LNCaP clone FGC (cell line): ENCODE results near the gene LGALS9.
A peak's percentile ranks its signal among the peaks of the same experiment; 100 is the strongest.

Experiments used
- DNase-seq: peaks from one replicate; pipeline ENCODE4 v3.0.0-alpha.2; 2011; ENCODE audit warnings: low read depth
- H3K4me3 ChIP-seq: 2 replicates; pipeline ENCODE4 v1.5.1; 2011; ENCODE audit warnings: mild to moderate bottlenecking, low read depth, low read length, control low read depth
- TF ChIP-seq, protein P1 (sequence below): IDR thresholded peaks from 2 replicates; pipeline ENCODE4 v1.5.1; 2012; ENCODE audit warnings: mild to moderate bottlenecking; ENCODE audit not compliant: control insufficient read depth, insufficient read depth; ENCODE audit errors: extremely low read depth

LGALS9 gene

DNA sequence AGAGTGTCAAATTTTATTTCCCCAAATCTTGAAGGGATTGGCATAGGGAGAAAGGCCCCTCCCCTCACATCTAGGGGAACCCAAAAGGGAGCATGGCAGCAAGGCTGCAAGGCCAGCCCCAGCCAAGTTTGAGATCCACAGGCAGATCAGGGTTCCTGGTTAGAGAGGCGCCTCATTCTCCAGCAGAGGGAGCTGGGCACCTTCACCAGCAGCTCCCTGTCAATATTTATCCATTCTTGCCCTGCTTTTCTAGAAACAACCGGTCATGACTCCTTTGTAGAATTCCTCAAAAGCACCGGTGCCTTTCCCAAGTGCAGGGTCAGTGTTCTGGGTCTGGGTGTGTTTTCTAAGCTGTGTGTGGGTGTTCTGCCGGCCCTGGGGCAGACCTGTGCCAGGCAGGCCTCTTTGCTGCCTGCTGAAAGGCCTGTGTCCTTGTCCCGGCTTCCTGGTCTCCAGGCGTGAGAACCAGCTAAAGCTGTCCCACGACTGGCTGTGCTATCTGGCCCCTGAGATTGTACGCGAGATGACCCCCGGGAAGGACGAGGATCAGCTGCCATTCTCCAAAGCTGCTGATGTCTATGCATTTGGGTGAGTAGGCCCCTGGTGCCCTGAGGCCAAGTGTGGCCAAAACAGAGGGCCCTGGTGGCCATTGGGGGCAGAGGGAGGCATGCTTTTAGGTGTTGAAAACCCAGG is 21.2 kb upstream of the LGALS9 start:
- peak; percentile 22 for DNase-seq
- H3K4me3 ChIP-seq = no peak overlapping the region
- TF ChIP-seq, protein P1, sequence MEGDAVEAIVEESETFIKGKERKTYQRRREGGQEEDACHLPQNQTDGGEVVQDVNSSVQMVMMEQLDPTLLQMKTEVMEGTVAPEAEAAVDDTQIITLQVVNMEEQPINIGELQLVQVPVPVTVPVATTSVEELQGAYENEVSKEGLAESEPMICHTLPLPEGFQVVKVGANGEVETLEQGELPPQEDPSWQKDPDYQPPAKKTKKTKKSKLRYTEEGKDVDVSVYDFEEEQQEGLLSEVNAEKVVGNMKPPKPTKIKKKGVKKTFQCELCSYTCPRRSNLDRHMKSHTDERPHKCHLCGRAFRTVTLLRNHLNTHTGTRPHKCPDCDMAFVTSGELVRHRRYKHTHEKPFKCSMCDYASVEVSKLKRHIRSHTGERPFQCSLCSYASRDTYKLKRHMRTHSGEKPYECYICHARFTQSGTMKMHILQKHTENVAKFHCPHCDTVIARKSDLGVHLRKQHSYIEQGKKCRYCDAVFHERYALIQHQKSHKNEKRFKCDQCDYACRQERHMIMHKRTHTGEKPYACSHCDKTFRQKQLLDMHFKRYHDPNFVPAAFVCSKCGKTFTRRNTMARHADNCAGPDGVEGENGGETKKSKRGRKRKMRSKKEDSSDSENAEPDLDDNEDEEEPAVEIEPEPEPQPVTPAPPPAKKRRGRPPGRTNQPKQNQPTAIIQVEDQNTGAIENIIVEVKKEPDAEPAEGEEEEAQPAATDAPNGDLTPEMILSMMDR = peak; percentile 87

DNA sequence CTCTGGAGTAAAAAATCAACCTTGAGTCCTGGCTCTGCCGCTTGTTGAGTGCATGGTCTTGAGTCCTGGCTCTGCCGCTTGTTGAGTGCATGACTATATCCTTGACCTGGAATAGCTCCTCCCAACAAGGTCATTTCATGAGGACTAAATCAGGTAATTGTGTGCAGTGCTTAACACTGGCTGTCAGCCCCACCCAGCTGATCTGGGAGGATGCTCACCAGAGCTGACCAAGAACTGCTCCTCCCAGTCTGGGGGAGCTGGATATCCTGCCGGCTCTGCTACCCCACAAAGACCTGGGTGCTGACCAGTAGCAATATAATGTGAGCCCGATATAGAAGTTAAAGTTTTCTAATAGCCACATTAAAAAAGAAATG is 20.7 kb upstream of the LGALS9 start:
- no peak for DNase-seq
- TF ChIP-seq, protein P1 = no peak
- no peak overlapping the region for H3K4me3 ChIP-seq

GRCh38 chr17:27612160-27612770 is 18.7 kb upstream of the LGALS9 start:
- TF ChIP-seq, protein P1 = no peak
- H3K4me3 ChIP-seq = no peak overlapping the region
- no peak for DNase-seq

DNA sequence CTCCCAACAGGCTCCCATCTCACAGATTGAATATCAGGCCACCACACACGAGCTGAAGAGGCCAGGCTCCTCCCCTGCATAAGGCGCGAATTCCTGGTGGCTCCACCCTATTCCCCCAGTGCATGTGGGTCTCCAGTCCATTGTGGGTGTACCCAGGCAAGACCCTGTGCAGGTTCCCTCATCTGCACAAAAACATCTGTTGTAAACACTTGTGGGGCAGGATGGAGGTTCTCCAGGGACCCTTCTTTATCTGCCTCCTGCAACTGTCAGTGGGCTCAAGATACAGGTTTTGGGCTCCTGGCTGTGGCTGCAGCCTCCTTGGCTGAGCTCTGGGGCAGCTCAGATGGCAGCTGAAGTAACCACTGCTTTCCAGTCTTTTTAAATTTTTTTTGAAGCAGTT is 17.6 kb upstream of the LGALS9 start:
- TF ChIP-seq, protein P1 = no peak
- DNase-seq = no peak

GRCh38 chr17:27615121-27615520 is 15.9 kb upstream of the LGALS9 start:
- no peak for DNase-seq
- TF ChIP-seq, protein P1 = no peak
- no peak overlapping the region for H3K4me3 ChIP-seq

More for the DNA sequence above, 17.6 kb upstream of the LGALS9 start:
- no peak overlapping the region for H3K4me3 ChIP-seq

- TF ChIP-seq, protein P1 = no peak
- H3K4me3 ChIP-seq = no peak overlapping the region
- DNase-seq = no peak
Measured at GRCh38 chr17:27616414-27616813, 14.6 kb upstream of the LGALS9 start.
